ENCODE data around the gene RPTOR.

GRCh38 chr17:80682372-80682771 is 137.7 kb downstream of the RPTOR start:
- no peak for TF ChIP-seq EP300 (IDR thresholded peaks at IDR 0.05)
- TF ChIP-seq POLR2A (IDR thresholded peaks at IDR 0.05), result no peak

All from upper lobe of left lung (tissue), 4 donors.